Measurements from ENCODE around the gene MYEF2. TPM values are rescaled to one million over a fixed set of nuclear protein-coding genes. Genes with fewer than 3 reads are reported as not detected.

MYEF2 gene
- total RNA-seq, 1 donor from 2014 or later = 21.3 TPM

GRCh38 chr15:48205981-48206380 lies 27.9 kb upstream of the MYEF2 start, which contains the start of gene SLC12A1:
Gene SLC12A1, plus strand, starts transcription at chr15:48206302. Its CDS starts 1,418 bp downstream, at chr15:48207720.
- ATAC-seq (no peak), DNase-seq (no peak)
- Histone ChIP-seq H3K27me3 (no peaks in the 10 kb centered on the region), H3K4me3 (no peak within 1 kb of the TSS), H3K36me3 (no peaks in the 10 kb centered on the region), H3K9me3 (no peaks in the 10 kb centered on the region), H3K4me1 (no peaks in the 10 kb centered on the region), H3K27ac (no peak within 1 kb of the TSS)
- intact Hi-C loops (cut with DNase I) = no loop called here
- no peak for TF ChIP-seq CTCF (IDR thresholded peaks at IDR 0.05)

GRCh38 chr15:48202068-48202467 lies 24.0 kb upstream of the MYEF2 start:
- no peaks in the 10 kb centered on the region for H3K36me3 ChIP-seq
- ATAC-seq (no peak), DNase-seq (no peak)
- no peak overlapping the region for H3K27ac ChIP-seq
- no peaks in the 10 kb centered on the region for H3K4me1 ChIP-seq
- H3K4me3 ChIP-seq = no peak overlapping the region
- H3K9me3 ChIP-seq = no peaks in the 10 kb centered on the region
- peaks cover 7% of the 10 kb centered on the region for H3K27me3 ChIP-seq
- TF ChIP-seq CTCF (IDR thresholded peaks at IDR 0.05) = no peak
- intact Hi-C loops (cut with DNase I) = no loop called here

- no peaks in the 10 kb centered on the region for H3K4me1 ChIP-seq
- no peak for ATAC-seq
- no peak for TF ChIP-seq CTCF (IDR thresholded peaks at IDR 0.05)
- DNase-seq = no peak
- no peak within 1 kb of the TSS for H3K27ac ChIP-seq
- H3K4me3 ChIP-seq = no peak within 1 kb of the TSS
- no peaks in the 10 kb centered on the region for H3K9me3 ChIP-seq
- intact Hi-C loops (cut with DNase I) = no loop called here
- no peaks in the 10 kb centered on the region for H3K36me3 ChIP-seq
- no peaks in the 10 kb centered on the region for H3K27me3 ChIP-seq
Observed at GRCh38 chr15:48191574-48192225, 13.6 kb upstream of the MYEF2 start, which contains the start of gene CTXN2. Gene CTXN2, plus strand, starts transcription at chr15:48191665. Its CDS starts 9,636 bp downstream, at chr15:48201301.

GRCh38 chr15:48190932-48191573 lies 13.0 kb upstream of the MYEF2 start:
- DNase-seq (peak; percentile 82), ATAC-seq (peak; percentile 63)
- TF ChIP-seq CTCF (IDR thresholded peaks at IDR 0.05) = no peak
- Histone ChIP-seq H3K27ac (no peak overlapping the region), H3K4me1 (no peaks in the 10 kb centered on the region), H3K9me3 (no peaks in the 10 kb centered on the region), H3K4me3 (no peak overlapping the region), H3K36me3 (no peaks in the 10 kb centered on the region), H3K27me3 (no peaks in the 10 kb centered on the region)
- intact Hi-C loops (cut with DNase I) = no loop called here

GRCh38 chr15:48186271-48186670 lies 8.2 kb upstream of the MYEF2 start:
- Histone ChIP-seq H3K4me1 (no peaks in the 10 kb centered on the region), H3K4me3 (no peak overlapping the region), H3K27ac (no peak overlapping the region), H3K36me3 (no peaks in the 10 kb centered on the region), H3K27me3 (no peaks in the 10 kb centered on the region), H3K9me3 (no peaks in the 10 kb centered on the region)
- no peak for ATAC-seq
- TF ChIP-seq CTCF (IDR thresholded peaks at IDR 0.05) = no peak
- intact Hi-C loops (cut with DNase I) = no loop called here
- DNase-seq = no peak

Measured in upper lobe of right lung (tissue), 1 donor.